ENCODE results near the gene CARD19.
A peak's percentile ranks its signal among the peaks of the same experiment; 100 is the strongest.

The CARD19 gene

DNA sequence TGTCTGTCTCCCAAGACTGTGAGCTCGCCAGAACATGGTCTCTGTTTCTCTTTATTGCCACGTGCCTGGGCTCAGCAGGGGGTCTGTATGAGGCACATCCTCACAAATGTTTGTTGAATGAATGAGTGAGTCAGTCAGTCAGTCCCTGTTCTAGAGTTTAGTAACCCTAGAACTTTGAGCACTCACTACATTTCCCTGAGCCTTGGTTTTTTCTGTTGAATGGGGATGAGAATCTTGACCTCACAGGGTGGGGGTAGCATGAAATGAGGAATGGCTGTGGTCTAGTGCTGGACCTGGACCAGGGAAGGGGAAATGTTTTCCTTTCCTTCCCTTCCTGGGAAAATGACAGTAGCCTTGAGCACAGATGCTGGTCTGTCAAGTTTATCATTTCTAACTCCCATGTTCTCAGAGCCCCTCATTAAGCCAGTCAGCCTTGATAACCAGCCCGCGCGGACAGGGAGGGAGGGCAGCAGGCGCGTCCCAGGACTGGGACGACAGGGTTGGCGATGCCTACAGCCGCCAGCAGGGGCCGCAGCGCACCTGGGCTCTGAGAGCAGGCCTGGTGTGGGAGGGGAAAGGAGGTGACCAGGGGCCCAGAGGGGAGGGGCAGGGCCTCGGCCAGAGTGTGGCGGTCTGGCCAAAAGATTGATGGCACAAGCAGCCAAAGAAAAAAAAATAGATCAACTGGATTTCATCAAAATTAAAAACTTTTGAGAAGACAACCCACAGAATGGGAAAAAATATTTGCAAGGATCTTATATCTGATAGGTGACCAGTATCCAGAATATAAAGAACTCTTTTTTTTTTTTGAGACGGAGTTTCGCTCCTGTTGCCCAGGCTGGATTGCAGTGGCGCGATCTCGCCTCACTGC, 63.8 kb downstream of the CARD19 start:
- peak; percentile 100 for ATAC-seq
- TF ChIP-seq ZNF565 (CRISPR knock-in tag; conservative IDR thresholded peaks at IDR 0.05; ENCODE audit: low read depth) (no peak), ZFP30 (CRISPR knock-in tag; IDR thresholded peaks at IDR 0.05) (no peak), ESRRG (CRISPR knock-in tag; IDR thresholded peaks at IDR 0.05) (no peak), ZNF8 (CRISPR knock-in tag; IDR thresholded peaks at IDR 0.05) (no peak), SNAI2 (CRISPR knock-in tag; IDR thresholded peaks at IDR 0.05) (no peak), ZFP3 (CRISPR knock-in tag; IDR thresholded peaks at IDR 0.05) (no peak), PPARA (CRISPR knock-in tag; IDR thresholded peaks at IDR 0.05; ENCODE audit: borderline replicate concordance) (no peak), GLIS3 (CRISPR knock-in tag; IDR thresholded peaks at IDR 0.05) (no peak), ZNF70 (CRISPR knock-in tag; IDR thresholded peaks at IDR 0.05) (no peak), ARNTL (CRISPR knock-in tag; IDR thresholded peaks at IDR 0.05; ENCODE audit: borderline replicate concordance, low read depth) (no peak), CSDC2 (CRISPR knock-in tag; IDR thresholded peaks at IDR 0.05) (no peak), PATZ1 (CRISPR knock-in tag; IDR thresholded peaks at IDR 0.05; ENCODE audit: borderline replicate concordance) (no peak), TOX (CRISPR knock-in tag; IDR thresholded peaks at IDR 0.05; ENCODE audit: borderline replicate concordance) (no peak), CSRNP3 (CRISPR knock-in tag; IDR thresholded peaks at IDR 0.05) (no peak), ISL1 (CRISPR knock-in tag; IDR thresholded peaks at IDR 0.05) (no peak), CREB5 (CRISPR knock-in tag; IDR thresholded peaks at IDR 0.05; ENCODE audit: low read depth) (no peak)
- TF ChIP-seq, protein P1, sequence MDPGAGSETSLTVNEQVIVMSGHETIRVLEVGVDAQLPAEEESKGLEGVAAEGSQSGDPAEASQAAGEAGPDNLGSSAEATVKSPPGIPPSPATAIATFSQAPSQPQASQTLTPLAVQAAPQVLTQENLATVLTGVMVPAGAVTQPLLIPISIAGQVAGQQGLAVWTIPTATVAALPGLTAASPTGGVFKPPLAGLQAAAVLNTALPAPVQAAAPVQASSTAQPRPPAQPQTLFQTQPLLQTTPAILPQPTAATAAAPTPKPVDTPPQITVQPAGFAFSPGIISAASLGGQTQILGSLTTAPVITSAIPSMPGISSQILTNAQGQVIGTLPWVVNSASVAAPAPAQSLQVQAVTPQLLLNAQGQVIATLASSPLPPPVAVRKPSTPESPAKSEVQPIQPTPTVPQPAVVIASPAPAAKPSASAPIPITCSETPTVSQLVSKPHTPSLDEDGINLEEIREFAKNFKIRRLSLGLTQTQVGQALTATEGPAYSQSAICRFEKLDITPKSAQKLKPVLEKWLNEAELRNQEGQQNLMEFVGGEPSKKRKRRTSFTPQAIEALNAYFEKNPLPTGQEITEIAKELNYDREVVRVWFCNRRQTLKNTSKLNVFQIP (CRISPR knock-in tag; IDR thresholded peaks at IDR 0.05; ENCODE audit: borderline replicate concordance, low read depth): no peak
- TF ChIP-seq, protein P2, sequence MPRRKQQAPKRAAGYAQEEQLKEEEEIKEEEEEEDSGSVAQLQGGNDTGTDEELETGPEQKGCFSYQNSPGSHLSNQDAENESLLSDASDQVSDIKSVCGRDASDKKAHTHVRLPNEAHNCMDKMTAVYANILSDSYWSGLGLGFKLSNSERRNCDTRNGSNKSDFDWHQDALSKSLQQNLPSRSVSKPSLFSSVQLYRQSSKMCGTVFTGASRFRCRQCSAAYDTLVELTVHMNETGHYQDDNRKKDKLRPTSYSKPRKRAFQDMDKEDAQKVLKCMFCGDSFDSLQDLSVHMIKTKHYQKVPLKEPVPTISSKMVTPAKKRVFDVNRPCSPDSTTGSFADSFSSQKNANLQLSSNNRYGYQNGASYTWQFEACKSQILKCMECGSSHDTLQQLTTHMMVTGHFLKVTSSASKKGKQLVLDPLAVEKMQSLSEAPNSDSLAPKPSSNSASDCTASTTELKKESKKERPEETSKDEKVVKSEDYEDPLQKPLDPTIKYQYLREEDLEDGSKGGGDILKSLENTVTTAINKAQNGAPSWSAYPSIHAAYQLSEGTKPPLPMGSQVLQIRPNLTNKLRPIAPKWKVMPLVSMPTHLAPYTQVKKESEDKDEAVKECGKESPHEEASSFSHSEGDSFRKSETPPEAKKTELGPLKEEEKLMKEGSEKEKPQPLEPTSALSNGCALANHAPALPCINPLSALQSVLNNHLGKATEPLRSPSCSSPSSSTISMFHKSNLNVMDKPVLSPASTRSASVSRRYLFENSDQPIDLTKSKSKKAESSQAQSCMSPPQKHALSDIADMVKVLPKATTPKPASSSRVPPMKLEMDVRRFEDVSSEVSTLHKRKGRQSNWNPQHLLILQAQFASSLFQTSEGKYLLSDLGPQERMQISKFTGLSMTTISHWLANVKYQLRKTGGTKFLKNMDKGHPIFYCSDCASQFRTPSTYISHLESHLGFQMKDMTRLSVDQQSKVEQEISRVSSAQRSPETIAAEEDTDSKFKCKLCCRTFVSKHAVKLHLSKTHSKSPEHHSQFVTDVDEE (CRISPR knock-in tag; IDR thresholded peaks at IDR 0.05): no peak

DNA sequence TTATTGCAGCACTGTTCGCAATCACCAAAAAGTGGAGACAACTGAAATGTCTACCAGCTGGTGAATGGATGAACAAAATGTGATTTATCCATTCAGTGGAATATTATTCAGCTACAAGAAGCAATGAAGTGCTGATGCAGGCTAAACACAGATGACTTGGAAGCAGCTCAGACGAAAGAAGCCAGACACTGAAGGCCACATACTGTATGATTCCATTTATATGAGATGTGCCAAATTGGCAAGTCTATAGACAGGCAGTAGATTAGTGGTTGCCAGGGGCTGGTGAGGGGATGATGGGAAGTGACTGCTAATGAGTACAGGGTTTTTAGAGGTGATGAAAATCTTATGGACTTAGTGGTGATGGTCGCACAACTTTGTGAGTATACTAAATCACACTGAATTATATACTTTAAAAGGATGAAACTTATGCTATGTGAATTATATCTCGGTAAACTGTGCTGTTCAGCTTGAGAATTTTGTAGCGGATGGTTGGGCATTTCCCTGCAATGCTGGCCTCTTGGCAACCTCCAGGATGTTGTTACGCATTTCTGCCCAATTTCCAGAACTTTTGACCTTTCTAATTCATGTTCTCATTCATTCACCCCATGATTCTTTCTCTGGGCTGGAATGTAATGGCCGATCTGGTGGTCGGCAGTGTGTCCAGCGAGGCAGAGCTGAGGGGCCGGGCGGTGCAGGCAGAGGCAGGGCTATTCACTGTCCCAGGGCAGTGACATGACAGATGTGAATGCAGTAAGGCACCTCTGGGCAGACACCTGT, 66.0 kb downstream of the CARD19 start:
- ATAC-seq: no peak
- TF ChIP-seq, protein P1 (CRISPR knock-in tag; IDR thresholded peaks at IDR 0.05; ENCODE audit: borderline replicate concordance, low read depth): no peak
- no peak for TF ChIP-seq ZNF565 (CRISPR knock-in tag; conservative IDR thresholded peaks at IDR 0.05; ENCODE audit: low read depth)
- TF ChIP-seq CREB5 (CRISPR knock-in tag; IDR thresholded peaks at IDR 0.05; ENCODE audit: low read depth): no peak
- no peak for TF ChIP-seq ISL1 (CRISPR knock-in tag; IDR thresholded peaks at IDR 0.05)
- no peak for TF ChIP-seq SNAI2 (CRISPR knock-in tag; IDR thresholded peaks at IDR 0.05)
- no peak for TF ChIP-seq PATZ1 (CRISPR knock-in tag; IDR thresholded peaks at IDR 0.05; ENCODE audit: borderline replicate concordance)
- no peak for TF ChIP-seq OSR1 (CRISPR knock-in tag; IDR thresholded peaks at IDR 0.05)

Data from SK-N-SH treated with all-trans-retinoic acid at 6 μM for 48 hours (cell line).